Endothelial cell of umbilical vein (primary cell): Measurements from ENCODE around the gene ANKHD1. TPM values are rescaled to one million over a fixed set of nuclear protein-coding genes. Genes with fewer than 3 reads are reported as not detected.

Experiments
- BruUV-seq: library from RNA; stranded (reverse); fragments of 400-500 nt; replicated peaks from 2 replicates; lab custom pipeline; 2021; lab: Mats Ljungman, UMichigan
- CTCF ChIA-PET: fragments of 300-600, 350-600 bp; sonication (Branson Sonifier 250); formaldehyde crosslinking; loops from one replicate; lab custom pipeline; 2021; ENCODE audit warnings: antibody characterized with exemption, inconsistent platforms; lab: Charles Lee
- POLR2A ChIA-PET: fragments of 300-600, 350-600 bp; sonication (Branson Sonifier 250); formaldehyde crosslinking; loops from one replicate; lab custom pipeline; 2021; ENCODE audit warnings: antibody characterized with exemption, inconsistent platforms; lab: Charles Lee
- DNase-seq: peaks from one replicate; pipeline ENCODE4 v3.0.0-alpha.2; 2011; ENCODE audit warnings: low read depth, low spot score
- FAIRE-seq: peaks from 2 replicates; lab custom pipeline; 2011; peaks lifted over from hg19 to GRCh38; lab: Jason Lieb, UNC
- H2AFZ ChIP-seq: 2 replicates; pipeline ENCODE4 v1.6.0; 2012; ENCODE audit warnings: low read depth, low read length, control low read depth, inconsistent platforms
- H3K27ac ChIP-seq: 2 replicates; pipeline ENCODE4 v1.5.1; 2011; ENCODE audit warnings: low read depth, mild to moderate bottlenecking, control low read depth, low read length, moderate library complexity; ENCODE audit not compliant: insufficient read depth
- H3K27me3 ChIP-seq, 2 experiments: 2 replicates each; pipeline versions ENCODE4 v1.6.0 to v1.6.1; 2011; ENCODE audit warnings: low read length in 2 of 2, mixed read lengths in 1 of 2; ENCODE audit not compliant: control insufficient read depth in 2 of 2, insufficient read depth in 2 of 2
- H3K36me3 ChIP-seq, 2 experiments: 2 replicates in 1 of 2; 3 replicates in 1 of 2; pipeline ENCODE4 v1.5.1; 2011; ENCODE audit warnings: low read length in 2 of 2, mild to moderate bottlenecking in 1 of 2, moderate library complexity in 1 of 2; ENCODE audit not compliant: control insufficient read depth in 2 of 2, insufficient read depth in 2 of 2; ENCODE audit errors: extremely low read depth in 1 of 2
- H3K4me1 ChIP-seq: 3 replicates; pipeline ENCODE4 v1.5.1; 2011; ENCODE audit warnings: mild to moderate bottlenecking, low read length; ENCODE audit not compliant: control insufficient read depth, insufficient read depth; ENCODE audit errors: extremely low read depth
- H3K4me2 ChIP-seq: 2 replicates; pipeline ENCODE4 v1.6.1; 2011; ENCODE audit warnings: low read length, control low read depth, mixed read lengths; ENCODE audit not compliant: insufficient read depth
- H3K4me3 ChIP-seq, 3 experiments: fragments of 200-600 bp in 1 of 3; sonication (generic), shearing (Covaris generic) in 1 of 3; replicated peaks in 1 of 3; 2 replicates each; pipeline ENCODE4 v1.5.1; 2011 to 2016; ENCODE audit warnings: control low read depth in 3 of 3, low read length in 3 of 3, mild to moderate bottlenecking in 2 of 3, inconsistent platforms in 1 of 3, low read depth in 1 of 3, moderate library complexity in 1 of 3; ENCODE audit not compliant: insufficient read depth in 1 of 3
- H3K79me2 ChIP-seq: 2 replicates; pipeline ENCODE4 v1.6.0; 2012; ENCODE audit warnings: low read length, inconsistent platforms; ENCODE audit not compliant: control insufficient read depth, insufficient read depth
- H3K9ac ChIP-seq: replicated peaks from 2 replicates; pipeline ENCODE3; 2011; ENCODE audit warnings: low read length, control low read depth; ENCODE audit not compliant: insufficient read depth; ENCODE audit errors: extremely low read depth
- H3K9me1 ChIP-seq: replicated peaks from 3 replicates; pipeline ENCODE4 v1.6.0; 2011; ENCODE audit warnings: mild to moderate bottlenecking, low read length; ENCODE audit not compliant: control insufficient read depth, insufficient read depth; ENCODE audit errors: extremely low read depth
- H3K9me3 ChIP-seq: replicated peaks from 2 replicates; pipeline ENCODE4 v1.5.1; 2012; ENCODE audit warnings: low read length, inconsistent platforms; ENCODE audit not compliant: control insufficient read depth, insufficient read depth
- H4K20me1 ChIP-seq: replicated peaks from 2 replicates; pipeline ENCODE3; 2011; ENCODE audit warnings: mild to moderate bottlenecking, low read length; ENCODE audit not compliant: control insufficient read depth, insufficient read depth; ENCODE audit errors: extremely low read depth
- CTCF ChIP-seq, 2 donors: IDR thresholded peaks; 1 replicate in 1 of 2; 2 replicates in 1 of 2; pipeline ENCODE4 v1.5.1; 2011; ENCODE audit warnings: low read length in 2 of 2, mild to moderate bottlenecking in 2 of 2, moderate library complexity in 2 of 2, control low read depth in 1 of 2, inconsistent platforms in 1 of 2, low read depth in 1 of 2; ENCODE audit not compliant: insufficient read depth in 1 of 2; ENCODE audit errors: extremely low read depth in 1 of 2
- FOS ChIP-seq: IDR thresholded peaks from 2 replicates; pipeline ENCODE4 v1.6.1; 2011; ENCODE audit warnings: mild to moderate bottlenecking, low read length, moderate library complexity, borderline replicate concordance; ENCODE audit not compliant: insufficient read depth
- JUN ChIP-seq: IDR thresholded peaks from 2 replicates; pipeline ENCODE4 v1.6.1; 2011; ENCODE audit warnings: borderline replicate concordance, low read depth; ENCODE audit not compliant: insufficient read length, insufficient read depth
- MAX ChIP-seq: IDR thresholded peaks from 2 replicates; pipeline ENCODE4 v1.6.1; 2011; ENCODE audit not compliant: insufficient read depth, insufficient read length
- MYC ChIP-seq: IDR thresholded peaks from one replicate; pipeline ENCODE4 v1.6.1; 2011; ENCODE audit warnings: mild to moderate bottlenecking, low read depth, low read length
- POLR2A ChIP-seq: IDR thresholded peaks from 2 replicates; pipeline ENCODE4 v1.6.1; 2012; ENCODE audit warnings: low read depth, mild to moderate bottlenecking, control low read depth, low read length
- POLR2AphosphoS5 ChIP-seq: IDR thresholded peaks from 2 replicates; pipeline ENCODE4 v1.6.1; 2012; ENCODE audit warnings: low read depth, mild to moderate bottlenecking, control low read depth, low read length, moderate library complexity; ENCODE audit not compliant: insufficient read depth
- dilution Hi-C: fragments of 300-500 bp; cut with MboI; formaldehyde crosslinking; loops from one replicate; pipeline ENCODE4 v1.15.0; 2019; ENCODE audit warnings: low sequenced_read_pairs; ENCODE audit not compliant: extremely low pct_ligation_motif_present
- intact Hi-C: fragments of 100-400 bp; cut with micrococcal nuclease; formaldehyde crosslinking; loops from one replicate; pipeline ENCODE4 v1.10.0; 2022
- polyA plus RNA-seq, 4 experiments: library from polyadenylated mRNA; depleted of rRNA in 3 of 4; stranded (reverse) in 3 of 4; unstranded in 1 of 4; fragments of >200 nt; gene quantifications; 2 replicates each; pipeline versions ENCODE4 v1.2.1 to v1.2.3, GENCODE V29; 2011 to 2012; ENCODE audit warnings: missing spikeins in 1 of 4
- total RNA-seq: library from RNA; stranded (reverse); gene quantifications from 2 replicates; pipeline ENCODE4 v1.2.3, GENCODE V29; 2021

ANKHD1 gene
- total and polyA plus RNA-seq, 2 donors (not counting 3 experiments of a cell fraction or from before 2014, with no cell fraction given): 56.1 to 87.0 TPM

- dilution Hi-C loops (no loop called here), intact Hi-C loops (no loop called here)
- BruUV-seq: no TSS peak
- no peaks in the 10 kb centered on the region for H3K4me1 ChIP-seq
- no peak overlapping the region for H3K4me2 ChIP-seq
- H3K27ac ChIP-seq: no peak overlapping the region
- H3K36me3 ChIP-seq: no peaks in the 10 kb centered on the region
- no peak overlapping the region for H2AFZ ChIP-seq
- H3K9ac ChIP-seq: no peak overlapping the region
- TF ChIP-seq CTCF (IDR thresholded peaks at IDR 0.05; ENCODE audit: extremely low read depth in 1 of 2, insufficient read depth in 1 of 2, low read depth in 1 of 2, low read length in 2 of 2) (no peak), MYC (no peak), POLR2A (no peak), POLR2AphosphoS5 (no peak), JUN (no peak), FOS (no peak), MAX (no peak)
- H3K27me3 ChIP-seq: no peaks in the 10 kb centered on the region
- no peaks in the 10 kb centered on the region for H3K9me1 ChIP-seq
- POLR2A ChIA-PET: no interaction called here
- FAIRE-seq (no peak), DNase-seq (no peak)
- CTCF ChIA-PET: no interaction called here
- no peaks in the 10 kb centered on the region for H4K20me1 ChIP-seq
- H3K79me2 ChIP-seq: no peaks in the 10 kb centered on the region
- no peaks in the 10 kb centered on the region for H3K9me3 ChIP-seq
- H3K4me3 ChIP-seq: no peak overlapping the region
These were observed 9.9 kb upstream of the ANKHD1 start for GRCh38 chr5:140391732-140392131.
